HG02588 (cell line): ENCODE measurements around the gene BCAT1.
A peak's percentile ranks its signal among the peaks of the same experiment; 100 is the strongest.
"Not testable (repeated sequence)": the region's sequence is repeated elsewhere in the genome, so short reads cannot be mapped to it uniquely, and the experiment has no call there.

Experiments
- ATAC-seq: cut with Tn5 transposase; IDR thresholded peaks from one replicate; pipeline ENCODE4 v1.9.1; 2021; ENCODE audit warnings: mild to moderate bottlenecking, moderate library complexity; ENCODE audit not compliant: unreplicated experiment

BCAT1 gene

DNA sequence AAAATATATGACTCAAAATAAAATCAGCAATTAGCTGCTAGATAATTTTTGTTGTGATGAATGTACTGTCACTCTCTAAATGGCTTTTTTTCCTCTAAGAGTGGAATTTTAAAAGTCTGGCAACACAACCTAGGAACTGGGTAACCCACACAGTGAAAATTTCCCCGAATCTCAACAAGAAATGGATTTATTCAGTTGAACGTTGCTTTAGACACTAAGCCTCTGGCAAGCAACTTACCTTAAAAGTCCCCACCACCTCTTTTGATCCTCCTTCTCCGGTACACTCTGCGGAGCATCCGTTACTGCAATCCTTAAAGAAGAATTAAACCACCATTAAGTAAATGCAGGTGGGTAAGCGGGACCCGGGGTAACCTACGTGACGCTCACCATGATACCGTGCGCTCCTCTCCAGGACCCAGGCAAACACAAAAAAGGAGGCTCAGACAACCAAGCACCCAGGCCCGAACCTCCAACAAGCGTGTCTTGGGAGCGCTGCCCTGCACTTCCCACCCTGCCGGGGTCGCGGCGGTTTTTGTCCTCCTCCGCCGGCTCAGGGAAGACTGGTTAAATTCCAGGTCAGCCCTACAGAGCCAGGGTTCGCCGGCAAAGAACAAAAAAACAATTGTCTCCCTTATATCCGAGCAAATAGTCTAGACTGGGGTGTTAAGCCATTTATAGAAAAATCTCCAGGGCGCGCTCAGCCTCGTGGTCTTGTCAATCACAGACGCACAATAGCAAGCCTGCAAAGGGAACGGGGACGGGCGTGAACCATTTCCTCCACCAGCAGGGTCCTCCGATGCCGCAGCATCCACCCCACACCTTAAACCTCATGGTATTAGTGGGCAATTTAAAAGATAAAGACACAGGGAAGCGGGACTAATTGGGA lies 47.1 kb downstream of the BCAT1 start:
- no peak for ATAC-seq

DNA sequence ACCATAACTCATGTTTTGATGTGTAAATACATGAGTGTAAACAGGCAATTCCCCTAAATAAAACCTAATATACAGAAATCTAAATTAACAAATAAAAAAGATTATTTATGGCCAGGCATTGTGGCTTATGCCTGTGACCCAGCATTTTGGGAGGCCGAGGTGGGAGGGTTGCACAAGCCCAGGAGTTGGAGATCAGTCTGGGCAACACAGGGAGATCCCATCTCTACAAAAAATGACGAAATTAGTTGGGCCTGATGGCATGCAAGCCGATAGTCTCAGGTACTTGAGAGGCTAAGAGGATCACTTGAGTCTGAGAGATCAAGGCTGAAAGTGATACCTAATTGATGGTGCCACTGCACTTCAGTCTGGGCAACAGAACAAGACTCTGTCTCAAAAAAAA lies 48.7 kb downstream of the BCAT1 start:
- ATAC-seq, result no peak

DNA sequence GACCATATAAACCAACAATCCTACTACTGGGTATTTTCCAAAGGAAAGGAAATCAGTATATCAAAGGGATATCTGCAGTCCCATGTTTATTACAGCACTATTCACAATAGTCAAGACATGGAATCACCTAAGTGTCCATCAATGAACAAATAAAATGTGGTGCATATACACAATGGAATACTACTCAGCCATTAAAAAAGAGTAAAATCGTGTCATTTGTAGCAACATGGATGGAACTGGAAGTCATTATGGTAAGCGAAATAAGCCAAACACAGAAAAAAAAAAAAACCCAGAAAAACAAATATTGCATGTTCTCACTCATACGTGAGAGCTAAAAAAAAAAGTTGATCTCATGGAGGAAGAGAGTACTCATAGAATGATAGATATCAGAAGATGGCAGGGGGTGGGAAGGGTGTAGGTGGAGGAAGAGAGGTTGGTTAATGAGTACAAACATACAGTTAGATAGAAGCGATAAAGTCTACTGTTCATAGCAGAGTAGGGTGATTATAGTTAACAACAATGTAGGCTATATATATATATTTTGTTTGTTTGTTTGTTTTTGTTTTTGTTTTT lies 49.3 kb downstream of the BCAT1 start:
- ATAC-seq, result no peak

DNA sequence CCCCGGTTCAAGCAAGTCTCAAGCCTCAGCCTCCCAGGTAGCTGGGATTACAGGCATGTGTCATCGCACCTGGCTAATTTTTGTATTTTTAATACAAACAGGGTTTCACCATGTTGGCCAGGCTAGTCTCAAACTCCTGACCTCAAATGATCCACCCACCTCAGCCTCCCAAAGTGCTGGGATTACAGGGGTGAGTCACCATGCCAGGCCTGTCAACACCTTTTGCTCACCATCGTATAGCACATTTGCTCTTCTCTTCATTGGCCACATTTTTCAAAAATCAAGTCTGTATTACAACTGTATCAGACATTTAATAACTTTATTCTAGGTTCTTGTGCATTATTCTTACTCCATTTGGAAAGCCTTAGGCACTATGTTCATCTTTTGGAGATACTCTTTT lies 50.3 kb downstream of the BCAT1 start:
- ATAC-seq, result no peak

DNA sequence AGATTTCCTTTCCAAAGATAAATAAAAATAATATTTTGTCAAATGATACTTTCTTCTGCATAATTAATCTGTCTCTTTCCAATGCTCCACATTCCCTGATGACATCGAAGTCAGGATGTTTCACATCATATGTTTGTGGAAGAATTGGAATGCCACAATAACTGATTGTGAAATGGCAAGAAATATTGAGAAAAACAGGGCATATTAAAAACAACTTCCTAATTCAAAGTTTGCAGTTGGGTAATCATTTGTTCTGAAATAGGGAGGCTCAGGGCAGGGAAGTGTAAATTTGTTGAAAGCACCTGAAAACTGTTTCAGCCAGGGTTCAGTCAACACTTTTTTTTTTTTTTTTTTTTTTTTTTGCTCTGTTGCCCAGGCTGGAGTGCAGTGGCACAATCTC lies 50.7 kb downstream of the BCAT1 start:
- ATAC-seq, result no peak

DNA sequence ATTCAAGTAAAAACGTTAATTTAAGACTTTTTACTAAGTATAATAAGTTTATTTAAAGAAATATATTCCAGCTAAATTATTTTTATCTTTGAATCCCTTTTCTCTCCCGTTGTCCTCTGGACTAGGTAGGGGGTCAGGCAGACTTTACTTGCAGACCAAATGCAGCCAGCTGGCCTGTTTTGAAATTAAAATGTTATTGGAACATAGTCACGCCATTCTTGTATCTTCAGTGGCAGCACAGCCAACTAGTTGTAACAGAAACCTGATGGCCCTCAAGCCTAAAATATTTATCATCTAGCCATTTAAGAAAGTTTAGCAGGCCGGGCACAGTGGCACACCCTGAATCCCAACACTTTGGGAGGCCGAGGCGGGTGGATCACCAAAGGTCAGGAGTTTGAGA lies 52.7 kb downstream of the BCAT1 start:
- ATAC-seq, result no peak

DNA sequence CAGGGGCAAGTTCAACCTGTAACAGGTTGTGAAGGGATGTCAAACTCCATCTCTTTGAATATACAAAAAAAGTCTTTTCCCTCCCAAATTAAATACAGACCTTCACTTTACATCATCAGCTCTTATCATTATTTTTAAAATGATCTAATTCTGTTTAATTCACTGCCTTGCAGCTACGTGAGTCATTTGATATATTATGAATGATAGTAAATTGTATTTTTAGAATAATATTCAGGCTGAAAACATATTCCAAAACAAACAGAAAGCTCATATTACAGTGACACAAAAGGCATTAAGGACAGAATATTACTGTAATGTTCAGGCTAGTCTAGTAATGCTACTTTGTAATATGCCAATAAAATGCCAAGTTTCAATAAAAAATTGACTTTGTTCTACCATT lies 53.3 kb downstream of the BCAT1 start:
- ATAC-seq, result no peak

DNA sequence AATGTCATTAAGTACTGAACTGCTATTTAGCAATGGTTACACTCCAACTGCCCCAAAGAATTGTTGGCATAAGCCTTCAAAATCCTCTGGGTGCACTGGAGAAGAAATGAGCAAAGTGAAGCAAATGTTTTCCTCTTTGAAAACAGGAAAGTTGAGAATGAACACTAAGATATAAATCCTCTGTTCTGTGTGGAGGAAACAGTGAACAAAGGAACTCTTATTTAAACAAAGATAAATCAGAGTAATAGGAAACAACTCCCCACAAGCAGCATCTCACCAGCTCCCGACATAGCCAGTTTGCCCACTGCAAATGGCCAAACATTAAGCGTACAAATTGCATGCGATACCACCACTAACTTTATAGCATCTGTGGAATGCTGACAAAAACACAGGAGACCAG lies 54.0 kb downstream of the BCAT1 start:
- ATAC-seq, result no peak

DNA sequence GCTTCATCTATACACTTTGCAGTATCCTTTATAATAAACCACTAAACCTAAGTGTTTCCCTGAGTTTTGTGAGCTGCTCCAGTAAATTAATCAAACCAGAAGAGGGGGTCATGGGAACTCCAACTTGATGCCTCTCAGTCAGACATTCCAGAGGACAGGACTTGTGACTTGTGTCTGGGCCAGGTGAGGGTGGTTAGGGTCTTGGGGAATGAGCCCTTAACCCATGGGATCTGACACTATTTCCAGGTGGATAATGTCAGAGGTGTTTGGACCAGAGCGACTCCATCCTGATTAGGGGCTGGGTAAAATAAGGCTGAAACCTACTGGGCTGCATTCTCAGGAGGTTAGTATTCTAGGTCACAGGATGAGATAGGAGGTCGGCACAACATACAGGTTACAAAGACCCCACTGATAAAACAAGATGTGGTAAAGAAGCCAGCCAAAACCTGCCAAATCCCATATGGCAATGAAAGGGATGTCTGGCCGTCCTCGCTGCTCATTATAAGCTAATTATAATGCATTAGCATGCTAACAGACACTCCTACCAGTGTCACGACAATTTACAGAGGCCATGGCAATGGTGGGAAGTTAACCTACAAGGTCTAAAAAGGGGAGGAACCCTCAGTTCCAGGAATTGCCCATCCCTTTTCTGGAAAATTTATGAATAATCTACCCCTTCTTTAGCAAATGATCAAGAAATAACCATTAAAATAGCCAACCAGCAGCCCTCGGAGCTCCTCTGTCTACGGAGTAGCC lies 58.7 kb downstream of the BCAT1 start:
- no peak for ATAC-seq

DNA sequence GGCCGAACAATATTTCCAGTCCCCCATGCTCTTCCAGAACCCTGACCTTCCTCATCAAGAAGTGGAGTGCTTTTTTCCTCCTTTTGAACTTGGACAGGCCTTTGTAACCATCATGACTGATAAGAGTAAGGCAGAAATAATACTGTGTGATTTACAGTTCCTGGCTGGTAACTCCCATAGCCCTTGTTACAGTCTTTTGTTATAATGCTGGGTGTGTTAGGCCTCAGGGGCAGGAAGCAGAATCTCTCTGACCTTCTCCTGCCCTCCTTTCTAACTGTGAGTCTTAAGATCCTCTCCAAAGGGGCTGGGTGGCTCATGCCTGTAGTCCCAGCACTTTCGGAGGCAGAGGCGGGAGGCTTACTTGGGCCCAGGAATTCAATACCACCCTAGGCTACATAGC lies 59.5 kb downstream of the BCAT1 start:
- ATAC-seq, result no peak

DNA sequence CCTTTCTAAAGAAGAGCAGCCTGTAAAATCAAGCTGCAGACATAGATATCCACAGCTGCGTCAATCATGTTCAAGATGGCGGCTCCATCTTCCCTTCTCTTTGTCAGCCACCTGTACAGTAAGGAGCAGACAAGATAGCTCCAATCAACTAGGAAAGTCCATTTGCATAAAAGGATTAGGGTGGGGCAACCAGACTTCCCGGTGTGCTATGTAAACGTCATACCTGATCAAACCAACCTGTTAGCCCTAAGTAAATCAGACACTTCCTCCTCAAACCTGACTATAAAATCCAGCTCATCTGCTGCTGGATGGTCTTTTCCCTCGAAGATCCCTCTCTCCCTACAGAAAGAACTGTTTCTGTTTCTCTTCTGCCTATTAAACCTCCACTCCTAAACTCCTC lies 60.1 kb downstream of the BCAT1 start:
- ATAC-seq, result no peak

DNA sequence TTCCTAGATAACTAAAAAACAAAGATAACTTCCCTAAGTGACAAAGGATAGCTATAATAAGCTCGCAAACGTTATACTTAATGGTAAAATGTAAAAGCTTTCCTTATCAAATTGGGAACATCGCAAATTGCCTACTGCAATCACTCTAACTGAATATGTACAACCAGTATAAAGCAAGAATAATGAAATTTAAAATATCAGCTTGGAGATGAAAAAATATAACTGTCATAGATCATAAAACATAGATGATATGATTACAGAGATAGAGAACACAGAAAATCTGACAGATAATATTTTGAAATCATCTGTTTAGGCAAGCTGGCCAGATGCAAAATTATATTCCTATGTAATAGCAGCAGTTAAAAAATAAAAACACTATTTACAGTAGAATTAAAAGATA lies 64.0 kb downstream of the BCAT1 start:
- no peak for ATAC-seq

DNA sequence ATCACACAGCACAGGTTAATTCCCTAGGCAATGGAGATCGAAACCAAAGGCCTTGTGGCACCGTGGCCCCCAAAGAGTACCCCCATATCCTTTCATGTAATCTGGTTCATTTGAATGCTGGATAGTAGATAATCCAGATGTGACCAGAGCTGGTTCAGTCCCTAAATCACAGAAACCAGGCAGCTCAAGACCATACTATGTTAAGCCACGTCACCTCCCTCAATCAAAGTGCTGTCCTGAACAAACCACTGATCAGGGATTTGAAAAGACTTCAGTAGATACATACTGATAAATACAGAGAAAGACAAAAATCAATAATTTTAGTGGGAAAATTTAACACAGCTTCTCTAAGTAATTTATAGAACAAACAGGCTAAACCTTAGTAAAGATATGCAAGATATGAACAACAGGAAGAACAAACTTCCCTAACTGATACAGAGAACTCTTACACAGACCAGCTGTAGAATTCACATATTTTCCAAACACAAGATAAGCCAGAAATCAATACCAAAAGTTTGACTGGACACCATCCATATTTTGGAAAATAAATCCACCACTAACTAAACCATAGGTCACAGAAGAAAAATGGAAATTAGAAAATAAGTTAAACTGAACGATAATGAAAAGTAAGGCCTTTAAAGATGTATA lies 67.1 kb downstream of the BCAT1 start:
- ATAC-seq, result no peak

DNA sequence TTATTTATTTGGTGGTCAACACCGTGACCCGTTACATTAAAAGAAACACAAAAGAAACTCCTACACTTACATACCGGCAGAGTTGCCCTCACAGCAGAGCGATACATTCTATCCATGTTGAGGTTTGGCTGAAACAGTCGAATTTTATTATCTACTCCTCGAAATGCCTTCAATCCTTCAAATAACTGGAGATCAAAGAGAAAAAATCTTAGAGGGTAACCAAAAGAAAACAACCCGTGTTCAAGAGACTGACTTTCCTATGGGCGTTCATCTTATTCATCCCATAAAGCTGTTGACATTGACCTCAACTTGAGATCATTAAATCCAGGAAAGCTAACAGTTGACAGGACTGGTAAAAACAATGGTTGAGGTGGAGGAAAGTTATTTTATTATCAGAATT lies 67.7 kb downstream of the BCAT1 start:
- ATAC-seq, result no peak

DNA sequence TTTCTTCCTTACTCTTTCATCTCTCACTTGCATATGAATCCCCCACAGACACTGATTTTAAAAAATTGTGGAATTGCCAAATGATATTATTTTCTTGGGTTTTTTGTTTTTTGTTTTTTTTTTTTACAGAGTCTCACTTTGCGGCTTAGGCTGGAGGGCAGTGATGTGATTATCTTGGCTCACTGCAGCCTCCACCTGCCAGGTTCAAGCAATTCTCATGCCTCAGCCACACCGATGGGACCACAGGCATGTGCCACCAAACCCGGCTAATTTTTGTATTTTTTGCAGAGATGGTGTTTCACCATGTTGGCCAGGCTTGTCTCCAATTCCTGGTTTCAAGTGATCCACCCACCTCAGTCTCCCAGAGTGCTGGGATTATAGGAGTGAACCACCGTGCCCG lies 68.2 kb downstream of the BCAT1 start:
- no peak for ATAC-seq

DNA sequence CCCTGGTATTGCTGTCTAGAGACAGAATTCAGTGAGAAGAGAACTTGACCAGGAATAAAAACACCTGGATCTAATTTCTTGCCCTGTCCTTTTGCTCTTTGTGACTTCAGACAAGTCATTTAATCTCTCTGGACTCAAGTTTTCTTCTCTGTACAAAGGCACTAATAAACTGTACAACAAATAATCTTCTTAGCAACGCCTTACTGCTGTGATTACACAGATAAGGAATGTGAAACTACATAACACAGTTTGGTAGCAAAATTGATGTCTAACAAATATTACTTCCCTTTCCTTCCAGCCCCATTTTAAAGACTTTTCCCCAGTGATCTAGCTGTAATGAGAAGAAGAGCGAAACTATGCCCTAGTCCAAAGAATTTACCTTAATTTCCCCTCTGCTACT lies 69.3 kb downstream of the BCAT1 start:
- no peak for ATAC-seq

DNA sequence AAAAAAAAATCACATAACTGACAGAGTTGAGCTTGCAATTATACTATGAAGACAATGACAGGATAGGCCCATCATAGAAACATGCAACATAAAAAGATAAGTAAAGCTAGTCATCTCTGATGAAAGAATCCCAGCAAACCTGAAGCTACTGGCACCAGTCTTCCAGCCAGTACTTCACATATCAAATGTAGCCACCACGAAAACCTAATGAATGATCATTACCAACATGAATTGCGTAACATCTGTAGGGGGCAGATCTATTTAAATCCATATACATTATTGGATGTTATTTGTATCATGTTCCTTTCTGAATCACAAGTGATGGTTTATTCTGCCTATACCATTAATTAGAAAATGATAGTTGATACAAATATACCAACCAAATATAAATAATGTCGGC lies 73.9 kb downstream of the BCAT1 start:
- ATAC-seq, result no peak

DNA sequence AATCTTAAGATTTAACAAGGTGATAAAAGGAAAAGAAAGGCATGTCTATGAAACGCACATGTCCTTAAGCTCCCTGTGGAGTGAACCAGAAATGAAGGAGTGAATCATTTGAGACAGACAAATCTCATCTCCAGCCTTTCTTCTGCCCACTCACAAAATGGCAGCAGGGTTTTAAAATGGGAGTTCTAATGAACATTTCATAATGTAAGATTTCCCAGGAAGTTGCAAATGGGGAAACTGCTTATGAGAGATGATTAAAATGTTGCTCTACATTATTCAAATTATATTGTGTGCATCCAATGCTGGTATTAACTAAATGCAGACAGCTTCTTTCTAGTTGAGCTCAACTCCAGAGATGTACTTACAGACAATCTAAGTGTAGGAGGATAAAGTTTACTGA lies 76.7 kb downstream of the BCAT1 start:
- ATAC-seq, result no peak

DNA sequence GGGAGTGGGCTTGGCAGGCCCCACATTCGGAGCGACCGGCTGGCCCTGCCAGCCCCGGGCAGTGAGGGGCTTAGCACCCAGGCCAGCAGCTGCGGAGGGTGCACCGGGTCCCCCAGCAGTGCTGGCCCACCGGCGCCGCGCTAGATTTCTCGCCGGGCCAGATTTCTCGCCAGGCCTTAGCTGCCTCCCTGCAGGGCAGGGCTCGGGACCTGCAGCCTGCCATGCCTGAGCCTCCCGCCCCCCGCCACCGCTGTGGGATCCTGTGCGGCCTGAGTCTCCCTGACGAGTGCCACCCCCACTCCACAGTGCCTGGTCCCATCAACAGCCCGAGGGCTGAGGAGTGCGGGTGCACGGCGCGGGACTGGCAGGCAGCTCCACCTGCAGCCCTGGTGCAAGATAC lies 82.8 kb downstream of the BCAT1 start:
- not testable (repeated sequence) for ATAC-seq

DNA sequence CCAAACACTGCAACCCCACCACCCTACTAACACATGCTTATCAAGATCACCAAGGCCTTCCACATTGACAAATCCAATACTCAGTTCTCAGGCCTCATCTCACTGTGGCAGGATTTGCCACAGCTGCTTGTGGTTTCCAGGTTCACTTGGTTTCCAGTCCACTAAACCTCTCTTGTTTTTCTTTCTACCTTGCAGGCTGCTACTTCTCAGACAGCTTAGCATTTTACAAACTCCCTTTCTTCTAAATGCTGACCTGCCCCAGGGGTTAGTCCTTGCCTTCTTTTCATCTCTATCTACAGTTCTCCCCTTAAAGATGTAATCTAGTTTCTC lies 84.1 kb downstream of the BCAT1 start:
- no peak for ATAC-seq

DNA sequence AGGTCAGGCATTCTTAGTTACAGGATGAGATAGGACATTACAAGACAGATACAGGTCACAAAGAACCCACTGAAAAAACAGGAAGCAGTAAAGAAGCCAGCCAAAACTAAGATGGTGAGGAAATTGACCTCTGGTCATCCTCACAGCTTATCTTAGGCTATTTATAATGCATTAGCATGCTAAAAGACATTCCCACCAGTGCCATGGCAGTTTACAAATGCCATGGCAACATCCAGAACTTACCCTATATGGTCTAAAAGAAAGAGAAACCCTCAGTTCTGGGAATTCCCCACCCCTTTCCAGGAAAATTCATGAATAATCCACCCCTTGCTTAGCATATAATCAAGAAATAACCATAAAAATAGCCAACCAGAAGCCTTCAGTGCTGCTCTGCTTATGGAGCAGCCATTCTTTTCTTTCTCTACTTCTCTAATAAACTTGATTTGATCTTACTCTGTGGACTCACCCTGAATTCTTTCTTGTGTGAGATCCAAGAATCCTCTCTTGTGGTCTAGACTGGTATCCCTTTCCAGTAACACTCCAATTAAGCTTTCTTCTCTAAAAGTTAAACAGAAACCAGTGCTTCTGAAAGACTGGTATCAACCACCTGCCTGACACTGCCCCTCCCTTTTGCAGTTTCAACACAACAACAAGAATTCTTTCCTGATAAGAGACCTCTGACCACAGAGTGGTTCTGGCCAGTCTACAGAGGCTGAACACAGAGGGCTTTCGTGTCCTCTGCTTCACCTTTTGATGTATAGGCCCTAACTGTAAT lies 86.9 kb downstream of the BCAT1 start:
- ATAC-seq, result peak; percentile 90
